RPMI8226 (cell line): ENCODE data around the gene COMMD7.
"Not testable (repeated sequence)": the region's sequence is repeated elsewhere in the genome, so short reads cannot be mapped to it uniquely, and the experiment has no call there.

Experiments
- DNase-seq: peaks from one replicate; pipeline ENCODE4 v3.0.0-alpha.2; 2015

Gene COMMD7

DNA sequence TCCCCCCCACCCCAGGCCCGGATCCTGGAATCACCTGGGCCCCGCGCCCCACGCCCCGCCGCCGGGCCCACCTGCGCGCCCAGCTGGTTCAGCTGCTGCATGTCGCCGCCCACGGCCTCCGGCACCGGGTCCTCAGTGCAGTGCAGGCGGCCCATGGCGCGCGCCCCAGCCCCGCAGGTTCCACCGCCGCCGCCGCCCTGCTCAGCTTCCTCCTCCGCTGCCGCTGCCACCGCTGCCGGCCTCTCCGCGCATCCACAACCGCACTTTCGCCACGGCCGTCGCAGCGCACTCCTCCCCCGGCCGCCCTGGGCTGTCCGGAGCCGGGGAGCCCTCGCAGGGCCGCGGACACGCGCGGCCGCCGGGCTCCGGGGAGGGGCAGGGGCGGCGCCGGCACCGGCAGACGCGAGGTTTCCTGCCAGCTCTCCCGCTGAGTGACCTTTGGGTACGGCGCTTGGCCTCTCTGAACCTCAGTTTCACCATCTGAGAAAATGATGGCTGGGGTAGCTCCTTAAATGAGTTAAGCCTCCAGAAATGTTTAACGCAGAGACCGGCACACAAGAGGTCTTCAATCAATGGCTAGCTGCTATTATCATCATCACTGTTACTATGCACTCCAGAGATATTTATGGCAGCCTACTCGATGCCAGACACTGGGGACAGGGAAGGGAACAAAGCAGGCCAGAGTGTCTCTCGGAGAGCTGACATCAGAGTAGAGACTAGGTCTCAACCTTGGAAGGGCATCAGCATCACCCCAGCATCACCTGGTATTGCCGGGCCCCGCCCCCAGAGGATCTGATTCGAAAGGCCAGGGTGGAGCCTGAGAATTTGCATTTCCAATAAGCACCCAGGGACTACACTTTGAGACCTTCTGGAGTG, at the start of gene COMMD7:
Gene COMMD7, minus strand, starts transcription at position 231 of the 876 bp plus-strand sequence. Its CDS starts 76 bp downstream, at position 155.
- peak; percentile 67 for DNase-seq

DNA sequence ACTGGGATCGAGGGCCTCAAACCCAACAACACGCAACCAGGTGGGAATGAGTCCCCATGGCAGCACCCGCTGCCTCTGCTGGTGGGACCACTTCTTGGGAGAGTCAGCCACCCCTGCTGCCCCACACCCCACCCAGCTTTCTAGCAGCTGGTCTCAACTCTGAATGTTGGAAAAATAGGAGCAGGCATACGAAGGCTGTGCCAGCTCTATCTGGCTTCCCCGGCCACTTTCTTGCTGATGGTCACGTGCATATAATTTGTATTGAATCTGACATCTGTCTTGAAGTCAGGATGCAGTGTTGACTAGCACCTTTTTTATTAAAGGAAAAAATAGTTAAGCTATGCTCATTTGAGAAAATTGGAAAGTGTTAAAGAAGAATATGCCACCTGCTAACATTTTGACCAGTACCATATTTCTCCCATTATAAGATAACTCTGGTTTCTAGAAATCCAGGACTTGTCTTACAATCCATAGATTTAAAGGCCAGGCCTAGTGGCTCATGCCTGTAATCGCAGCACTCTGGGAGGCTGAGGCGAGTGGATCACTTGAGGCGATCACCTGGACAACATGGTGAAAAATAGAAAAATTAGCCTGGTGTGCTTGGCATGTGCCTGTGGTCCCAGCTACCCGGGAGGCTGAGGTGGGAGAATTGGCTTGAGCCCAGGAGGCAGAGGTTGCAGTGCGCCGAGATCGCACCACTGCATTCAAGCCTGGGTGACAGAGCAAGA, 49.6 kb upstream of the COMMD7 start:
- no peak for DNase-seq

DNA sequence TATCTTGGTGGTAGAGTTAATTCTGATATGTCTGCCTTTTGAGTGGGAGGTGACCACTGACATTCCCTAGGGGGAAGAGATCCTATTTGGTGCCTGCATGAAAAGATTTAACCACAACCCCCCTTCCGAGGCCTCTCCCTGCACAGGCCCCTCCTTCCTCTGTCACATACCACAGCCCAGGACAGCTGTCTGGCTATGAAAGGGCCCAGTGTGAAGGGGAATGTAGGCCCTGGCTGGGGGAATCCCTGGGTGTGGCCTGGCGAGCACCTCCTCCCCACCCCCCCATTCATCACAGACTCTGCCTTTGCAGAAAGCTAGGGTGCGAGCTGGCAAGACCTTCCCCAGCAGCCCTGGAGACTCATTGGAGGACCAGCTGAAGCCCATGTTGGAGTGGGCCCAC, 49.0 kb upstream of the COMMD7 start:
- DNase-seq, result no peak

DNA sequence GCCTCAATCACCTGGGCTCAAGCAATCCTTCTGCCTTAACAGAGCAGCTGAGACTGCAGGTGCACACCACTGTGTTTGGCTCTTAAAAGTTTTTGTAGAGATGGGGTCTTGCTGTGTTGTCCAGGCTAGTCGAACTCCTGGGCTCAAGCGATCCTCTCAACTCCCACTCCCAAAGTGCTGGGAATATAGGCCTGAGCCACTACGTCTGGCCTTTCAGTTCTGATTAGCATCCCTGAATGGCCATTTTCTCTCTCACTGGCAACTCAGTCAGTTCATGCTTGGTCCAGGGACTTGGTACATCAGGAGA, 47.4 kb upstream of the COMMD7 start:
- DNase-seq, result peak; percentile 31

DNA sequence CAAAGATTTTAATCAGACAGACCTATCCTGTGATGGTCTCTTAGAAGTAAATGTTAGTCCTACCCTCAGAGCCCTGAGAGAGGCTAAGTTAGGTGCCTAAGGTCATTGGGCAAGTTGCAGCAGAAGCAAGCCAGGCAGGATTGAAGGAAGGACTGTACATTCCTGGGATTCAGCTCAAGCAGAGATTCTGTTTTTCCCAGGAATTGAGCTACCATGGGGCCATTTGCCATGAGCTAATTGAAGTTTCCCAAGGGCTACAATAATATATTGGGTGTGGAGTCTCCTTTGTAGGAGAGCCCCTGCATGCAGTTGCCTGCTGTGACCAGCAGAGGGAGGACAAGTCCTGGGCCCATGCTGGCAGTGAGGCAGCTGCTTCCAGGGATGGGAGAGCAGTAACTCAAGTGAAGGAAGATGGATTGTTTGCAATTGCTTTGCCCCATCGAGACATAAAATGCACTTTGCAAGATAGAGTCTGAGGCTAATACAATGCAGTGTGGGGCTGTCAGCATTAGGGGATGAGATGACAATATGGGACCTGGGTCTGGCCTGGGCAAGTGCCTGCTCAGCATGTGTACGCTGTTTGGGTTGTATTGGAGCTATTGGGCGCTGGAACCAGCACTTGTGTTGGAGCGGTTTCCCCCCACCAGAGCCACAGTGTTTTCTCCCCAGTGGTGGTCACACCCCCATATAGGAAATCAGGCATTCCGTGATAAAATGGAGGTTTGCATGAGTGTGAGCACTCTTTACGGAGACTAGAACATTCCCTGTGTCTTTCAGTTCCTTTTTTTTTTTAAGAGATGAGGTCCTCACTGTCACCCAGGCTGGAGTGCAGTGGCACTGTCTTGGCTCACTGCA, 46.9 kb upstream of the COMMD7 start:
- peak; percentile 80 for DNase-seq

DNA sequence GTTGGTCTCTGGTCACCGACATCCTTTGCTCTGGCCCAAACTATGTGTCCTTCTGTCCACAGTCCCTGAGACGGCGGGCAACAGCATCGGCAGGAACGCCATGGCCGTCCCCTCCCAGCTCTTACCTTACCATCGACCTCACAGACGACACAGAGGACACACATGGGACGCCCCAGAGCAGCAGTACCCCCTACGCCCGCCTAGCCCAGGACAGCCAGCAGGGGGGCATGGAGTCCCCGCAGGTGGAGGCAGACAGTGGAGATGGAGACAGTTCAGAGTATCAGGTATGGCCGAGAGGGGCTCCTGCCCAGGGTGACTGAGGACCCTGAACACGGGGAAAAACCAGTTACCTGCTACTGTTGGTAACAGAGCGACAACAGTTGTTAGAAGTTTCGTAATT, 43.9 kb upstream of the COMMD7 start:
- DNase-seq, result no peak

DNA sequence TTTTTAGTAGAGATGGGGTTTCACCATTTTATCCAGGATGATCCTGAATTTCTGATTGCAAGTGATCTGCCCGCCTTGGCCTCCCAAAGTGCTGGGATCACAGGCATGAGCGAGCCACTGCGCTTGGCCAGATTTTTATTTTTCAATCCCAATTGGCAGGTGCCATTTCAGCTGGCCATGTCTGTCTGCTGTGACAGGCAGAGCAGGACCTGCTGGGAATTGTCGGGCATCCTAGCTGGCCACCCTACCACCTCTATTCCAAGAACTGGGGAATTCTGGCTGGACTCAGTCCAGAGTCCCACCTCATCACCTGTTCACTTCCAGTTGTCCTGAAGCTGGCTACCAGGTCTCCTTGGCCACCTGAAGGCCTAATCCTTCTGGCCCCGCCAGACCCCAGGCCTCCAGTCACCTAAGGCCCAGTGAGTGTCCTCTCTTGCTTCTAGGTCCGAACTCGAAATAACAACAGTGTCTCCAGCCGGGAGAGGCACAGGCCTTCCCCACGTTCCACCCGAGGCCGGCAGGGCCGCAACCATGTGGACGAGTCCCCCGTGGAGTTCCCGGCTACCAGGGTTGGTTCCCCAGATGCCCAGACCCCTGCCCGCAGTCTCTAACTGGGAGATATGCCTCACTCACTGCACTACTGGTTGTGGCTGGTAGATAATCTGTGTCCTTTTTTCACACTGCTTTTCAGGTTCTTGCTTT, 42.9 kb upstream of the COMMD7 start:
- DNase-seq, result no peak

DNA sequence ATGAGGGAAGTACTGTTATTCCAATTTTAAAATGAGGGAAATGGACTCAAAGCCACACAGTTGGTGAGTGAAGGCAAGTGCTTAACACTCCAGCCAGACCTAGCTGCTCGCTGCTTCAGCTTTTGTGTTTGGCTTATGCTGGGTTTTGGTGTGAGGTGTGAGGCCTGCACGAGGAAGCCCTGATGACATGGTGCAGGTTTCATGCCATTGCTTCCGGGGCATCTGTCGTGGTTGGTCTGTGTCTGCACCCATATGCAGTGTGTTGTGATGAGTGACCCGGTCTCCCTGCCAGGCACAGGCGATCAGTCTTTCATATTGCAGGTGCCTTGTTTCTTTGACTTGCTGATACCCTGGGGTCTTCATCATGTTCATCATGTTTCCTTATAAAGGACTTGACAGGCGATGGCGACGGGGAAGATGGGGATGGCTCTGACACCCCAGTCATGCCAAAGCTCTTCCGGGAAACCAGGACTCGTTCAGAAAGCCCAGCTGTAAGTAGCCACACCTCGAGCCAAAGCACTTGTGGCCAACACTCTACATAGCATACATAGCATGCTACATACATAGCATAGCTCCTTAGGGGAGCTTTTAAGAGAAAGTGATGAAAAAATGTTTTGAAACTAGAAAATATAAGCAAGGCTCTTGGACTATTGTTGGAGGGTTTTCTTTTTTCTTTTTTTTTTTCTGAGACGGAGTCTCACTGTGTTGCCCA, 41.3 kb upstream of the COMMD7 start:
- DNase-seq, result no peak

DNA sequence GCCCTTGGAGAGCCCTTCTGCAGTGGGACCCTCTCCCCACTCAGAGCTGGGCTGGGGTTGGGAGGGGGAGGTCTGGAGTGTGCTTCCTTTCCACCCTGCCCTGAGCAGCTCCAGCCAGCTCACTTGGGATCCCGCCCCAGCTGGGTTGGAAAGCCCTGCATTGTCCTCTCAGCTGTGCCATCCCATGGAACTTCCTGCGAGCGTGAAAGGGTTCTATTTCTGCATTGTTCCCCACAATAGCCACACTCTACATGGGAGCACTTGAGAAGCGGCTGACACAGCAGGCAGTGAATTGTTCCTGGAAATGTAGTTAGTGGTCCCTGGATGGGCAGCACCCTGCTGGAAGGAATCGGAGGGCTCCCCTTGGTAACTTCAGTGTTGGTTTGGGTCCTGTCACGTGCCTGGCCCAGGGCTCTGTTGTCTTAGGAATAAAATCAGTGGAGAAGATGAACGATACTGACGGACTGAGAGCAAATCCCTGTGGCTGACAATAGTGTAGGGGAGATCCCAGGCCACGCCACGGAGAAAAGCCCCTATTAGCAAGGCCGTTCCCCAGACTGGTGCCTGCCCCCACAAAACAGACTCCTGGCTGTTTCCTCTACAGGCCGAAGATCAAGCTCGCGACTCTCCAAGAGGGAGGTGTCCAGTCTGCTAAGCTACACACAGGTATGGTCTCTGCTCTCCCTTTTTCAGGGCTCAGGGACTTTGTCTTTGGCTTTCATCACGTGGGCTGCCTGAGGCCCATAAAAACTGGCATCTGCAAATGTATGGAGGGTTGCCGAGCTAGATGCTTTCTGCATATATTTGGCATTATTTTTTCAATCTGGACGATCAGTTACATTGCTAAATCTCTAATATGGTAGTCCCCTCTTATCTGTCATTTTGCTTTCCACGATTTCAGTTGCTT, 37.7 kb upstream of the COMMD7 start:
- no peak for DNase-seq

DNA sequence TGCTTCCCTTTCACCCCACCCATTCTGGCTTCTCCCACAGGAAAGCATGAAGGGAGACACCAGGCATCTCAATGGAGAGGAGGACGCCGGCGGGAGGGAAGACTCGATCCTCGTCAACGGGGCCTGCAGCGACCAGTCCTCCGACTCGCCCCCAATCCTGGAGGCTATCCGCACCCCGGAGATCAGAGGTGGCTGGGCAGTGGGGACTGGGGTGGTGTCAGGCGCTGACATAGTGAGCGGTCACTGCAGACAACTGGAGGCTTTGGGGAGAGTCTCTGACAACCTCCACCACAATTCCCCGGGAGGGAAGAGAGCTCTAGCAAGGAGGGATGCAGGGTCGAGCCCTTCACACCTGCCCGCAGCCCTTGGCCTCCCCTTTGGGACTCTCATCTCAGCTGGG, 37.0 kb upstream of the COMMD7 start:
- DNase-seq, result no peak

DNA sequence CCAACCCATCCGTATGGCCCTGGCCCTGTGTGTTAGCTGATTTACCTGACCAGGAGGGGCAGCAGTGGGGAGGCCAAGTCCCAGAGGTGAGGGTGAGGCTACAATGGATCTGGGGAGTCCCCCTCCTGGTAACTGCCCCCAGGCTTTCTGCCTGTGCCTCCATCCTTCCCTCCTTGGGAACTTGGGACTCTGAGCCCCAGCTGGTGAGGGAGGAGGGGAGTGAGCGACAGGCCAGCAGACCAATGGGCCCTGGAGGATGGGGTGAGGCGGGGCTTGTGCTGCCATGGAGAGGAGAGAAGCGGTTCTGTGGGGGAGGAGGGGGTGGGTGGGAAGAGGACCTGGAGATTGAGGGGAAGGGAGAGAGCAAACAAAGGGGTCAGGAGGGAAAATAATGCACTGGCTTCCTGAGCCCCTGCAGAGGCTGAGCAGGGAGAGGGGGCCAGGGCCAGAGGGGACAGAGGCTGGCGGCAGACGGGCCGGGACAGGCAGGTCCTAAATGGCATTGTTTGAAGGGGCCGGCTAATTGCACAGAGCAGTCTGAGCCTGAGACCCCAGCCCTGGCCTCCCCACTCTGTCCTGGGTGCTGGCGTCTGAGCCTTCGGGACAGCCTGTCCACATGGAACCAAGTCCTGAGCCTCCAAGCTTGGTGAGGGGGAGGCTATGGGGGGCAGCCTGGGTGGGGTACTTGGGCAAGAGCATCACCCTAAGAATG, 36.4 kb upstream of the COMMD7 start:
- DNase-seq, result no peak

DNA sequence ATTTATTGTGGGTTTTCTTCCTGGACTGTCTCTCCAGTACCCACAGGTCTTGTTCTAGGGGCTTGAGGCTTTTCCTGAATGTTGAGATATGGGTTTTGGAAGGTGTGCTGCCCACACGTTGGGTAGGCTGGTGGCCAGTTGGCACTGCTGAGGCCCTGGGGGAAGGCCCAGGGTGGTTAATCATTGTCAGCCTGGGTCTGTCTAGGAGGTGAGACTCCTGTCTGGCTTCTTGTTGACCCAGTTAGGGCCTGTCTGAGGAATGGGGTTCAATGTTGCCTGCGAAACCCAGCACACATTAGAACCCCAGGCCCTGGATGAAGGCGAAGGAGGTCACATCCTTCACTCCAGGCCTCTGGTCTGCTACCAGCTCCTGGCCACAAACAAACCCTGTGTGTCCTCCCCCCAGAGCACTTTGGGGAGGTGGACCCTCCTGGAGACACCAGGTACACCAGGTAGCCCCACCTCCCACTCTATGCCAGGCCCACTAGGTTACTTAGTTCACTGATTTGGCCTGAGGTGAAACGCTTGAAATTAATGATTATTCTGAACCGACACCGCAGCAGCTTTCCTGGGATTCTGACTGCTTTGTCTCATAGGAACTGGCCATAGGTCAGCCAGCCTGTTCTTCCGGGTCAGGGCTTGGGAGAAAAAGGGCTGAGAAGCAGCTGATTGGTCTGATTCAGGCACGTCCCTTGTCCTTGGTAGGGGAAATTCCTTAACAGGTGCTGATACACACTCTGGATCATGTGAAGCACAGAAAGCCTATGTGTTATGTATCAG, 34.1 kb upstream of the COMMD7 start:
- no peak for DNase-seq

DNA sequence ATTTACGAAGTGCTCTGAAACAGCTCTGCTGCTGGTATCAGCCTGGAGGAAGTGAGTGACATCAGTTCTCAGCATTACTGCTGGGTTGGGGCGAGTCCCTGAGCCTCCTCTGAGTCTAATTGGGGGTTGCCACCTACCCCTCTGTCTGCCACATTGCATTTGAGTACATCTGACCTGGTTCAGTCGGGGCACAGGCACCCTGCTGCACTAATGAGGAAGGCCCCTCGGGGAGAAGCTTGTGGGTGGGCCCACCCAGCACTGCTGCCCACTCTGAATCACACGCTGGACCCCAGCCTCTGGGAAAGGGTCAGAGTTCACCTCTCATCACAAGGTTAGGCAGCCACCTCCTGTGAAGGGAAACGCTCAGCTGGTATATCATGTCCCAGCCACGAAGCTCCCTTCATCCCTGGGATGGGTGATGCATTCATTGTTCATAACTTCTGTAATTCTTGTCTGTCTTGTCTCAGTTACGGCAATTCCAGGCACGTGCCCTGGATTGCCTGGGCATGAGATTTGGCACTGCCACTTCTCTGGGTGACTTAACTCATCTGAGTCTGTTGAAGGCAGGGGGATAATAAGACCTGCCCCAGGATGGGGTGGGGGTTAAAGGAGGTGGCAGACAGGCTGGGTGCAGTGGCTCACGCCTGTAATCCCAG, 32.2 kb upstream of the COMMD7 start:
- no peak for DNase-seq

DNA sequence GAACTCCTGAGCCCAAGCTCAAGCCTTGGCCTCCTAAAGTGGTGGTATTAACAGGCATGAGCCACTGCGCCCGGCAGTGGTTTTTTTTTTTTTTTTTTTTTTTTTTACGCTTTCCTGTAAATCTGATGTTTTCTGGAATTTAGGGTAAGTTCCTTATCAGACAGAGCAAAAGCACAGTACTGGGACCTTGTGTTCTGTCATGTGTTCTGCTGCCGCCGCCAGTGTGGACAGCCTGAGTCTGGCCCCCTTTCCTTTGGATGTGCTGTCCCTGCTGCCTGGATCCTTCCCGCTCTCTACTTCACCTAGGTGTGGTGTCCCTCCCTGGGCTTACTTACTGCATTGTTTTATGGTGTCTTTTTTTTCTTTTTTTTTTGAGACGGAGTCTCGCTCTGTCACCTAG, 30.6 kb upstream of the COMMD7 start:
- no peak for DNase-seq

DNA sequence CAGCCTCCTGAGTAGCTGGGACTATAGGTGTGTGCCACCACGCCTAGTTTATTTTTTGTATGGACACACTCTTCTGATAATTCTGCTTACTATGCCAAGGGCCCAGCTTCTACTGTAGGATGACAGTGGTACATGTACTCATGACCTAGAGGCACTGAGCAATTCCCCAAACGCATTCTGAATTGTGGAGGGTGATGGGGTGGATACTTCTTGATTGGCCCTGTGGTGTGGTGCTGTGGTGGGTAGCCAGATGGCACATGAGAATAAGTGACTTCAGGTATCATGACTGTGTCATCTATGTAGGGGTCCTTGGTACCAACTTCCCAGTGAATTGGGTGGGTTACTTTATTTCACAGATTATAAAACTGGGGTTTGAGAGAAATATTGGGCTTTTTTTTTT, 30.0 kb upstream of the COMMD7 start:
- DNase-seq, result no peak

DNA sequence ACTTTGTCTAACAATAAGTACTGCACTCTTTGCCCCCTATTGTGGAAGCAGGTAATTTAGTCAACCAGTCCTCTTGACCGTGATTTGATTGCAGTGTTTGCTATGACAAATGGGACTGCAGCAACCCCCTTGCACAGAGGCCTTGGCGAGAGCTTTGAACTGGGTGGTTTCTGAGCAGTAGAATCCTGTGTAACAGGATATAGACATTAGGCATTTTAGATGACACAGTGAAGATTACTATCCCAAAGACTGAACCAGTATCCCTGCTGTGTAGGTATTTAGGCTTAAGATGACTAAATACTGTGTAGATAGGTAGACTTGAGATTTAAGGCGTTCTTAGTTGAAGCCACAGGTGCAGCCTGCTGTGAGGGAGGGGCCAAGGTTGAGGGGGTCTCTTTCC, 28.8 kb upstream of the COMMD7 start:
- DNase-seq, result no peak

DNA sequence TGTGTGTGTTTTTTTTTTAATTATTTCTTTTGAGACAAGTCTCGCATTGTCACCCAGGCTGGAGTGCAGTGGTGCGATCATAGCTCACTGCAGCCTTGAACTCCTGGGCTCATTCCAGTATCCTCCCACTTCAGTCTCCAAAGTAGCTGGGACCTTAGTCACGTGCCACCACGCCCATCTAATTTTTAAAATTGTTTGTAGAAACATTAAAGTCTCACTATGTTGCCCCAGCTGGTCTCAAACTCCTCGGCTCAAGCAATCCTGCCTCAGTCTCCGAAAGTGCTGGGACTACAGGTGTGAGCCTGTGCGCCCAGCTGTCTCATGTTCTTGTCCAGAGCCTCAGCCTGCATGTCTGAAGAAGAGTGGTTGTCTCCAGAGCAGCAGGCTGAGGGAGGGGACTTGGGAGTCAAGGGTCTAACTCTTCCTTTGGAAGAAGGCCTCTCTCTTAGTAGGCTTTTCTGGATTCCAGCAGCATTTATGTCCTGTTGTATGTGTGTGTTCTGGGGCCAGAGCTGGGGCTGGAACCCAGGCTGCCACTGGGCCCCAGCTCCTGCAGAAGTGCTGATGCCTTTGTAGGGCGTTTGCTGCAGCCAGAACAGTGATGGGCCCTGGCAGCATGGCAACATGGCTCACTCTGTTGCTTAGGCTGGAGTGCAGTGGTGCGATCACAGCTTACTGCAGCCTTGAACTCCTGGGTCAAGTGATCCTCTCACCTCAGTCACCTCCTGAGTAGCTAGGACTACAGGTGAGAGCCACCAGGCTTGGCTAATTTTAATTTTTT, 24.3 kb upstream of the COMMD7 start:
- DNase-seq, result no peak

DNA sequence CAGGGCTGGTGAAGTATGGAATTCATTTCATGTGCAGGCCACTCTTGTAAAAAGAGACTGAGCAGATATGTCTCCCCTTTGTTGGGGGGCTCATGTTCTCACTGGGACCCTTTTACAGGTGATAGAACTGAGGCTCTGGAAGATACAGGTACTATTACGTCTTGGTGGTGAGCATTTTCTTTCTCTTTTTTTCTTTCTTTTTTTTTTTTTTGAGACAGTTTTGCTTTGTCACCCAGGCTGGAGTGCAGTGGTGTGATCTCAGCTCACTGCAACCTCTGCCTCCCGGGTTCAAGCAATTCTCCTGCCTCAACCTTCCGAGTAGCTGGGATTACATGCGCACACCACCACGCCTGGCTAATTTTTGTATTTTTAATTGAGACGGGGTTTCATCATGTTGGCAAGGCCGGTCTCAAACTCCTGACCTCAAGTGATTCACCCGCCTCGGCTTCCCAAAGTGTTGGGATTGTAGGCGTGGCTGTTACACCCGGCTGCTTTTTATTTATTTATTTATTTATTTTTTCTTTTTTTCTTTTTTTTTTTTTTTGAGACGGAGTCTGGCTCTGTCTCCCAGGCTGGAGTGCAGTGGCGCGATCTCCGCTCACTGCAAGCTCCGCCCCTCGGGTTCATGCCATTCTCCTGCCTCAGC, 22.1 kb upstream of the COMMD7 start:
- not testable (repeated sequence) for DNase-seq
